Activated CD4-positive, alpha-beta T cell treated with anti-CD3 and anti-CD28 coated beads, Interleukin-10, Interleukin-2, amounts not matched to agents 100 ng/mL and 50 ng/mL, durations not matched to agents 16 hours and 8 hours (primary cell): ENCODE data around the gene SLC35A3.
"Not testable (repeated sequence)": the region's sequence is repeated elsewhere in the genome, so short reads cannot be mapped to it uniquely, and the experiment has no call there.

ENCODE experiments used
- DNase-seq: peaks from one replicate; pipeline ENCODE4 v3.0.0-alpha.2; 2020

SLC35A3 gene

DNA sequence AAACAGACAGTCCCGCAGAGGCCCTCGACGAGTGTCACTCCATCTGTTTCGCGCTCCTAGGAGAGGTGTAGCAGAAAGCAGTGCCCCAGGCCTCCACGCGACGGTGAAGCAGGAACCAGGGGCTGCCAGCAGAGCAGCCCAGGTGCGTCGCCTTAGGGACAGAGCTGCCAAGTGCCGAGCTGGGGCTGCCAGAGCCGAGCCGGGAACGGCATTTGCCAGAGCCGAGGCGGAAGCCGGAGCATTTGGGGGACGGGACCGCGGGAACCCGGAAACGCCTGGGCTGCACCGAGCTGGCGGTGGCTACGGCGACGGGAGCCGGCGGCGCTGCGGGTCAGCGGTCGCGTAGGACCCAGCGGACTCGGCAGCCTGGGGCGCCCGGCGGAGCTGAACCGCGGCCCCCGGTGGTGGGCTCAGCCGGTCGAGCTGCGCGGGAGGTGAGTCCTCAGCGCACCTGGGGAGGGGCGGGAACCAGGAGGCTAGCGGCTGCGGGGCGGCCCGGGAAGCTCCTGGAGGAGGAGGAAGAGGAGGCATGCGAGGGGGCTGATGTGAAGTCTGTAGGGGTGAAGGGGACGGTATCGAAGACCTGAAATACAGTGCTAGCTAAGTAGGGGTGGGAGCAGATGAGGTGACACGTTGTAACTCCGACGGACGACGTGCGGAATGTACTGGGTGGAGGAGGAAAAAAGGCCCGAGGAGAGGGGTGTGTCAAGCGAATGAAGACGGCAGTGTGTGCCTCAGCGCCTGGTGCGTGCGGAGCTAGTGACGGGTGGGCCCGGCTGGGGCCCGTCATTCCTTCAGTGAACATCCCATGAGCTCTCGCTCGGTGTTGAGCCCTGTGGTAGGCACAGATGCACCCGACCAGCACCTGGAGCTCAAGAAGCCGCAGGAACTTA is at the start of gene SLC35A3:
TSS of gene SLC35A3 (plus strand) at position 268 of the 893 bp plus-strand sequence. CDS start 23,559 bp downstream, outside the sequence.
- peak; percentile 85 for DNase-seq

DNA sequence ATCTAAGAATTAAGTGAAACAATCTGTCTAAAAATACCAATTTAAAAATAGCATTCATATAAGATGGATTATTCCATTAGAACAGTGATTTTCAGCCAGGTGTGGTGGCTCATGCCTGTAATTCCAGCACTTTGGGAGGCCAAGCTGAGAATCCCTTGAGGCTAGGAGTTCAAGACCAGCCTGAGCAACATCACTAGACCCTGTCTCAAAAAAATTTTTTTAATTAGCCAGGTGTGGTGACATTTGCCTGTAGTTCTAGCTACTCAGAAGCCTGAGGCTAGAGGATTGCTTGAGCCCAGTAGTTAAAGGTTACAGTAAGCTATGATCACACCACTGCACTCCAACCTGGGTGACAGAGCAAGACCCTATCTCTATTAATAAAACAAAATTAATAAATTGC is 35.0 kb upstream of the SLC35A3 start:
- DNase-seq = no peak

DNA sequence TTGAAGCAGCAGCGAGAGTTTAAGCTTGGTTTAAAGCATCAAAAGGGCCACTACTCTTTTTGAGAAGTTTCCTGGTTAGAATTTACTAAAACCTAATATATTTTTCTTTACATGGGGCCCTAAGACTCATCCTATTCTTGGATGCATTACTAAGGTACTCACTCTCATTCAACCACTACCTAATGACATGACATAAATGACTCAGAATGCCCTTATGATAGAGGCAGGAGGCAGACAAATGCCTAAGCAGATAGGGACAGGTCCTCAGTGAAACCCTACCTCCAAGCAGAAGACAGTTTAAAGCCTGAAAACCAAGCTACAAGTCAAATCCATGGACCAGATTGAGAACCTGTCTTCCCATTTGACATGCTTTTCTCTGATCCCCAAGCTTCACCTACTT is 34.3 kb upstream of the SLC35A3 start:
- no peak for DNase-seq

DNA sequence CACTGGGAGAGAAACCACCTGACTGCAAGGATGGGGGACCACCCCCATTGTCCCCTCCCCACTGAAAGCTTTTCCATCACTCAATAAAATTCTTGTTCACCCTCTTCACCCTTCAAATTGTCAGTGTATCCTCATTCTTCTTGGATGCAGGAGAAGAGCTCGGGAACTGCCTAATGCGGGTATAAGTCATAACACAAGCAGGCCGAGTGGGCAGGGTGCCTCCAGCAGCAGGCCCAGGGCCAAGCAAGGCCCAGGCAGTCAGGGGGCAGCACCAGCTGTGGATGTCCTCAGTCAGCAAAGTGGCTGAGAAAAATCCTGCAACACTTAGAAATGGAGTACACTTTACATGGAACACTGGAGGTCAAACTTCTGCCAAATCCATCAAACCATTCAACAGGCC is 33.7 kb upstream of the SLC35A3 start:
- no peak for DNase-seq

DNA sequence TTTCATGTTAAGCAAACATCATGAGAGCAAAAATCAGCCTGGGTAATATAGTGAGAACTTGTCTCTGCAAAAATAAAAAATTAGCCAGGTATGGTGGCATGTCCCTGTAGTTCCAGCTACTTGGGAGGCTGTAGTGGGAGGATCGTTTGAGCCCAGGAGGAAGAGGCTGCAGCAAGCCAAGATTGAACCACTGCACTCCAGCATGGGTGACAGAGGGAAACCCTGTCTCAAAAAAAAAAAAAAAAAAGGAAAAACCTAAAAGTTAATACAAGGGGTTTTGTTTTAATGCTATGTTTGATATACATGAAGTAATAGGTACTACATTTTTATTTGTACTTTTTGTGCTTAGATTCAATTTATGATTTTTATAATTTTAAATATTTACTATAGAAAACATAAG is 27.1 kb upstream of the SLC35A3 start:
- DNase-seq = no peak

DNA sequence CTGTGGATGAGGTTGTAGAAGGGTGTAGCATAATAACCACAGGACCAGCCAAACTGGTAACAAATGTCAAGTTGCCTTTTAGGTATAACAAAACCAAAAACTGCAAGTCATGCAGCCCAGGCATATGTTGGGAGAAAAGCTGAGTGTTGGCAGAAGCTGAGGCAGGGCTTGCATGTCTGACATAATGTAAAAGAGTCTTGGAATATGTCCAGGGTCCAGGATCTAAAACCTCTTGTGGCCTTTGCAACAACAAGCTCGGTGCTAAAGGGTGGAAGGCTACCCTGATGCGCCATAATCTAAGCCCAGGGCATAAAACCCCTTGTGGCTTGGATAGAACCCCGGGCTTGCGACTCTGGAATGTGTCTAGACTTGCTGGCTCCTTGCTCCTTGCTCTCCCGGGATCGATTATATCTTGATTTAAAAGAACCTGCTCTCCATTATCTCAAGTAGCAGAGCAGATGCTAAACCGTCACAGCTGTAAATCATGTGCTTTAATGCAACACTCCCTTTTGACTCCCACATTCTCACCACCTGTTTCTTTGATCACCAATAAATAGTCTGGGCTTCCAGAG is 26.5 kb upstream of the SLC35A3 start:
- no peak for DNase-seq

DNA sequence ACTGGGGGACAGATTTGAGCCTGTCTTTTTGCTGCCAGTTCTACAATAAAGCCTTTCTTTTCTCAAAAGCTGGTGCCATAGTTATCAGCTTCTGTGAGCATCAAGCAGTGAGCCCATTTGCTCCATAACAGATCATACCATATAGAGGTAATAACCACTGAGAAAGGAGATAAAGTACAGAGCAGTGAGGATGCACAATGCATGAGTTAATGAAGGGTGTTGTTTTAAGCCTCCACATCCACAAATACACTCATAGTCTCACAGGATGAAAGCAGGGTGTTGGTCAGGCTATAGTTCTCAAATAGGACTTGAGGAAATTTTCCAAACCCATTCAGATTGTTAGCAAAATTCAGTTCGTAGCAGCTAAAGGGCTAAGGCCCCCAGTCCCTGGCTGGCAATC is 25.6 kb upstream of the SLC35A3 start:
- DNase-seq = no peak

DNA sequence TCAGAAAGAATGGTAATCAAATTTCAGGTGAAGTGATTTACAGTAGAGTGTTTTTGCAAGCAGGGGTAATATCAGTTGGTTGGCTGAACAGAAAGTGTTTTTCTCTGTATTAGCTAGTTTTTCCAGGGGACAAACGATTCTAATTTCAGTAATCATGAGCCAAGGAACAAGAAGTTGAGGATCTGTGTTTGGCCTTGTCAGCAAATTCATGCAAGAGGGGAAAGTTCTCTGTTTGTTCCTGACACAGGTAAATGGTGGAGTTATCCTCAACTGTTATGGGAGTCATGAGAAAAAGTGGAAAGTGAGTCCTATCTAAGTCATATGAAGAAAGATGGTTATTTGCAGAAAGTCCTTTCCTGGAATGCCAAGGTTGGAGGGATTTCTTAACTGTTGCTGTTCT is 24.6 kb upstream of the SLC35A3 start:
- no peak for DNase-seq

DNA sequence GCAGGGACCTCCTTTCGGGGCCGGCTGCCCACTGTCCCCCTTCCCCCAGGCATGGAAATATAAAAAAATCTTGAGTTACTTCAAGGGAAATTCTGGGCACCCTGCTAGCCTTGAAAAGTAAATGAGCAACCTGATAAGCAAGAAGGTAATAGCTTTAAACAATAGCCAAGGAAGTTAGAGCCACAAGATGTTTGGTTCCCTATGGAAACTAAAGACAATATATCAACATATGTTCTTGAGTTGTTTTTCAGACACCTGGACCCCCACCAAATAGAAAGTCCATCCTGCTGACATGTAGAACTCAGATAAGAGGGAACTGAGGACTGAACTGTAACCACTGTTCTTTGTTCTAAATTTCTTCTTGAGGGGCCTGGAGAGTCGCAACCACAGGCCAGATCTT is 19.3 kb upstream of the SLC35A3 start:
- DNase-seq = no peak

DNA sequence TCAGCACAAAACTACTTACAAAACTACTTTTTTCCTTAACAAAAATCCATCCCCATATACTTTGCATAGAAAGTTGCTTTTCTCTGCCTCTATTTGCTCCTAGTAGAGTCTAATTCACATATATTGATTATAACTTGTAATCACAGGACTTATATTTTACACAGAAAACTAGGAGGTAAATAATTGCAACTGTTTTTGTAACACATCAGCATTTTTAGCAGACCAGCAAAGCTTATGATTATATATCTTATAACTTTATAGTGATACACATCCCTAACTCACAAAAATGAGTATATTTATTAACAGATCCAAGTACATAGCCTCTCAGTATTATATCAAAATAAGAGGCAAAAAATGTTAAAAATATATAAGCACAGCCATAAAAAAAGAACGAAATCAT is 17.3 kb upstream of the SLC35A3 start:
- DNase-seq = no peak

DNA sequence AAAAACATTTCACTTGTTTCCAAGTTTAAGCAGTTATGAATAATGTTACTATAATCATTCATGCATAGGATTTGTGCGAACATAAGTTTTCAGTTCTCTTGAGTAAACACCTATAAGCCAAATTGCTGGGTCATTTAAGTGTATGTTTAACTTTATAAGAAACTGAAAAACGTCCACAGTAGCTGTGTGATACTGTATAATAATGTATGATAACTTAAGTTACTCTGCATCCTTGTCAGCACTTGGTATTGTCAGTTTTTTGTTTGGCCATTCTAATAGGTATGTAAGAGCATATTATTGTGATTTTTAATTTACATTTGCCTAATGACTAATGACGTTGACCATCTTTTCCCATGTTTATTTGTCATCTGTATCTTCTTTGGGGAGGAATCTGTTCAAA is 14.4 kb upstream of the SLC35A3 start:
- no peak for DNase-seq

DNA sequence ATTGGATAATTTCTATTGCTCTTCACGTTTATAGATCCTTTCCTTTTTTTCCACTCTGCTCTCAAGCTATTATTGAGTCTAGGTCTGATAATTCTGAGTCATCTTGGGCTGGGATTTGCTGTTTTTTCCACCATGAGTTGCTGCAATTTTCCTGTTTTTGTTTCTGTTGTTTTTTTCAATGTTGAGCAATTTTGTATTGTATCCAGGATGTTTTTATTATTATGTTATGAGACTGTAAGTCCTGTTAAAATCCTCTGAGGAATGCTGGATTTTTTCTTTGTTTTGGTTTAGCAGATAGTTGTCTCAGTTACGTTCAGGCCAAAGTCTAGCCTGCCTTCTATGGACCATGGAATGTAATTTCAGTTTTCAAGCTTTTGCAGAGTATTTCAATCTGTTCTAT is 13.0 kb upstream of the SLC35A3 start:
- DNase-seq = no peak

DNA sequence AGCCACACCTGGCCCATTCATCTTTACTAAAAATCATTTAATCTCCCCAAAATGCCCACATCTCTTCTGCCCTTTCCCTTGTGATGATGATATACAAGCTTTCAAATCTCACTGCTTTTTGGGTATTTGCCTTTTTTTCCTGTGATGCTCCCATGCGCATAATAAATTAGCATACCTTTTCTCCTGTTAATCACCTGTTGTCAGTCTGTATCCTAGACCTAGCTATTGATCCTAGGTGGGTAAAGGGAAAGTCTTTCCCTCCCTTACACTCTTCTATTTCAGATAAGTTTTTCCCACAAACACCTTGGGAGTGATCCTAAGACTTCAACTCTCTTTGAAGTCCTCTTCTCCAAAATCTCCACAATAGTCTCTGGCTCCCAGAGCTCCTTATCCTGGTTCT is 12.0 kb upstream of the SLC35A3 start:
- DNase-seq = no peak

DNA sequence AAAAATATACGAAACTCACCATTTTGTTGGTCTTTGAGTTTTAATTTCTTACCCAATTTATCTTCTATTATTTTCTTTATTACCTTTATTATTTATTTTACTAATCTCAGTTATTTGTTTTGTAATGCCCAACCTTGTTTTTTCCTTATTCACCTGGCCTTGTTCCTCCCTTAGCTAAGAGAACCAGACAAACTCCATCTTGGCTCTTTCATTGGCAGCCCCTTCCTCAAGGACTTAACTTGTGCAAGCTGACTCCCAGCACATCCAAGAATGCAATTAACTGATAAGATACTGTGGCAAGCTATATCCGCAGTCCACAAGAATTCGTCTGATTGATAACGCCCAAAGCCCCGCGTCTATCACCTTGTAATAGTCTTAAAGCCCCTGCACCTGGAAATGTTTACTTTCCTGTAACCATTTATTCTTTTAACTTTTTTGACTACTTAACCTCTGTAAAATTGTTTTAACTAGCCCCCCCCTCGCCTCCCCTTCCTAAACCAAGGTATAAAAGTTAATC is 10.5 kb upstream of the SLC35A3 start:
- not testable (repeated sequence) for DNase-seq

DNA sequence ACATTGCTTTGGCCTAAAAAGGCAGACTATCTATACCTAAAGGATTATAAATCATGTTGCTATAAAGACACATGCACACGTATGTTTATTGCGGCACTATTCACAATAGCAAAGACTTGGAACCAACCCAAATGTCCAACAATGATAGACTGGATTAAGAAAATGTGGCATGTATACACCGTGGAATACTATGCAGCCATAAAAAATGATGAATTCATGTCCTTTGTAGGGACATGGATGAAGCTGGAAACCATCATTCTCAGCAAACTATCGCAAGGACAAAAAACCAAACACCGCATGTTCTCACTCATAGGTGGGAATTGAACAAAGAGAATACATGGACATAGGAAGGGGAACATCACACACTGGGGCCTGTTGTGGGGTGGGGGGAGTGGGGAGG is 9.5 kb upstream of the SLC35A3 start:
- not testable (repeated sequence) for DNase-seq

DNA sequence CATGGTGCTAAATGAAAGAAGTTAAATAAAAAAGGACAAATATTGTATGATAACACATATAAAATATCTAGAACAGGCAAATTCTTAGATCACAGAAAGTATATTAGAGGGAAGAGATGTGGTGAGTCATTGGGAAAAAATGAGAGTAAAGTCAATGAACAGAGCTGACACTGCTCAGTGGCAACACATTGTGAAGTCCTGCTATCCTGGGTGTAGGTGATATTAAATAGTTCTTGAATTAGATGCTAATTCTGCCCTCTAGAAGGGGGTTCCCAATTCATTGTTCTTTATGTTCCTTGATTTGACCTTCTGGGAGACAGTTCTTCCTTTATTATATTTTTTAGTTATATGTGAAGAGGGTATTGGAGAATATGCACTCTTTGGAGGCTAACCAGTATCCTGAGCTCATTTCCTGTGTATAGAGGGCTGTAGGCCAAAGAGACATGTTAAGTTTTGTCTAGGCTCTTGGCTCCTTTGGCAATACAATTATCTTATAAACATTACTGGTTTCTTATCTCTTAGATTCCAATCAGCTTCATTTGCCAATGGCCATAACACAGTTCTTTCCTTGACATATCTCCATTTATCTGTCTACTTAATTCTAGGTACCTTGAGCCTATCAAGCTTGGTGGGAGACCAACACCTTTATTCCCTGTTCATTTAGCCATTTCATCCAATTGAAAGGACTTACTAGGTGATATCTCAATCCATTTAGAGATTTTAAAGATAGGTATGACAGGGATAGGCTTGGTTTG is 6.6 kb upstream of the SLC35A3 start:
- no peak for DNase-seq

DNA sequence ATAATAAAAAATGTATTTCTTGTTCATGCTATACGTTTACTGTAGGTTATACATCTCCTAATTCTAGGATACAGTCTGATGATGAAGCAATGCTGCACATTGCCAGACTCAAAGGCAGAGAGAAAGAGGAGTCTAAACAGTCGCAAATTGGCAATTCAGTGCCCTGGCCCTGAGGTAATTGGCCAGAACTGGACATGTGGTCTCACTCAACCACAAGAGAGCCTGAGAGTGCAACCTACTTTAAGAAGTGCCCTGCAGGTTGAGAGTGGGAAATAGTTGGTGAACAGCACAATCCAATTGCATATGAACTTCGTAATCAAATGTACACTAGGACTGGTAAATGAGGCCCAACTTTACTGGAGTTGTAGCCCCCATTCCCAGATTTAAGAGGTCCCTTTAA is 5.0 kb upstream of the SLC35A3 start:
- no peak for DNase-seq

DNA sequence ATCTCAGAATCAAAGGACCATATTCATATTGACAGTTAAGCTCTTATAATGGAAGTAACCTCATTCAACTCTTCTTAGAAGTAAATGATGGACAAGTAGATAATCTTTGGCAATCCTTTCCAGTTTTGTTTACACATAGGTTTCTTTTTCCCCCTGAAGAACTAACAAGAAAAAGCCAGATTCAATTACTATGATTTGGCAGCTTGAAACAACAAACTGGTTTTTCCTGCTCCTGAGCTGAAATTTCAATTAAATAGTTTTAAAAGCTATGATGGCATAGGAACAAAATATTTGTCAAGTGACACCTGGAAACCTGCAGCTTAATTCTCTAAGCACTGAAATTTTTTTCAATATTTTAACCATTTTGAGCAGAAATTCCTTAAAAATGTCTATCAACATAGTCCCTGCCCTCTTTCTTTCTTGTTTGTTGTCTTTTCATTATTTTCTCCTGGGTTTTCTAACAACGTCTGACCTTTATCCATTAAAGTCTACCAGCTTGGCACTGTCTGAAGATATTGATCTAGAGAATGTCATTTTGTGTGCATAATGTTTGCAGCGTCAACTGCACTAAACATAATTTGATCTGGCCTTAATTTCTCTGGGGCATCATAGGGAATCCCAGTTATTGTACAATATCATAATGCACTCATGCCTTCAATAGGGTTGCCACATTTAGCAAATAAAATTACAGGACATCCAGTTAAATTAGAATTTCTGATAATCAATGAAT is 4.0 kb upstream of the SLC35A3 start:
- no peak for DNase-seq

DNA sequence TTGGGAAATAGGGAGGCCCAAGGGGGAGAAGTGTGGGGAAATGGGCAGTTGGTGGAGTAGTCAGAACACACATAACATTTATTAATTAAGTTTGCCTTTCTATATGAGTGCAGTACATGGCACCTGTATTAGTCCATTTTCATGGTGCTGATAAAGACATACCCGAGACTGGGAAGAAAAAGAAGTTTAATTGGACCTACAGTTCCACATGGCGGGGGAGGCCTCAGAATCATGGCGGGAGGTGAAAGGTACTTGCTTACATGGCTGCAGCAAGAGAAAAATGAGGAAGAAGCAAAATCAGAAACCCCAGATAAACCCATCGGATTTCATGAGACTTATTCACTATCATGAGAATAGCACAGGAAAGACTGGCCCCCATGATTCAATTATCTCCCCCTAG is 1.6 kb upstream of the SLC35A3 start:
- no peak for DNase-seq

DNA sequence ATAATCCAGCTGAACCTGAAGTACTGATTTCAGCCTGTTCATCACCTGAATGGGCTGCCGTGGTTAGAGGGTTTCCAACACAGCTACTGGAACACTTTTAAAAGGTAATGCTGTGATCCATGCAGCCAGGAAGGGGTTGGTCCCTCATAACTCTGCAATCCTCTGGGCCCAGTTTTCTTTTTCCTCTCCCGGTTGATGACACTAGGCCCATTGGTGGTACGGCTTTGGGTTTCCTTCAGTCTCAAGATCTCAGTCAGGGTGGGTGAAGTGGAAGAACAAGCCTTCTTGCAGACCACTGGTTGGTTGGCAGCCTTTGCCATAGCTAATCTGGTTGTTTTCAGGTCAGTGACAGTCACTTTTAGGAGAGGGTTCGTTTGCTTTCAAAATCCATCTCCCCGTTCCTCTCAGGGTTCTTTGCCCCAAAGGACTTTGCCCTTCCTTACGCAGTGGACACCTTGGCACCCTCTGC is 502 bp upstream of the SLC35A3 start:
- DNase-seq = no peak

DNA sequence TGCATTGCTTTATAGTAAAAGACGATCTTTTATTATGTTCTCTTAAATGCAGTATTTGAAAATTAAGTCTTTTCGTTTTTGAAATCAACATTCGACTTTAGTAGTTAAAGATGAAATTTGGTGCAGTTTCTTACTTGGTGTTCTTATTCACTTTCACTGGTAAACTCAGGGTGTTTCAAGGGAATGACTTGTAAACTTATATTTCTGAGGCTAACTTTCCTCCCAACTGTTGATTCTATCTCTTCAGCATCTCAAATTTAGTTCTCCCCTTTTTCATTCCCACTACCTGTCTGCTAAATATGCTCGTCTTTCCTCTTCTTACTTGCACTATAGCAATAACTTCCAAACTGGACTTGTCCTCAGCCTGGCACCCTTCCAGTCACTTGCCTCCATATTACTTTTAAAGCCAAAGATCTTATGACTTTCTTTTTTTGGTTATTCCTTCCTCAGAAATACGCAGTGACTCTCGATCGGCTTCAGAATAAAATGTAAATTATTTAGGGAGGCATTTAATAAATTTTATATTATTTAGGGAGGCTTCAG is 988 bp downstream of the SLC35A3 start:
- no peak for DNase-seq

DNA sequence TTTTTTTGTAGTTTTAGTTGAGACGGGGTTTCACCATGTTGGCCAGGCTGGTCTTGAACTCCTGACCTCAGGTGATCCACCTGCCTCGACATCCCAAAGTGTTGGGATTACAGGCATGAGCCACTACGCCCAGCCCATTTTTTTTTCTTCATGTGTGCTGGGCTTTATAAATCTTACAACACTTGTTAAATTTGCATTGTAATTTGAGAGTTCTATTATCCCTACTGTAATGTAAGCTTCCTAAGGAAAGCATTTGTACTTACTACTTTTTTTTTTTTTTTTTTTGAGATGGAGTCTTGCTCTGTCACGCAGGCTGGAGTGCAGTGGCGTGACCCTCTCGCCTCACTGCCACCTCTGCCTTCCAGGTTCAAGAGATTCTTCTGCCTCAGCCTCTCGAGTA is 2.3 kb downstream of the SLC35A3 start:
- not testable (repeated sequence) for DNase-seq

DNA sequence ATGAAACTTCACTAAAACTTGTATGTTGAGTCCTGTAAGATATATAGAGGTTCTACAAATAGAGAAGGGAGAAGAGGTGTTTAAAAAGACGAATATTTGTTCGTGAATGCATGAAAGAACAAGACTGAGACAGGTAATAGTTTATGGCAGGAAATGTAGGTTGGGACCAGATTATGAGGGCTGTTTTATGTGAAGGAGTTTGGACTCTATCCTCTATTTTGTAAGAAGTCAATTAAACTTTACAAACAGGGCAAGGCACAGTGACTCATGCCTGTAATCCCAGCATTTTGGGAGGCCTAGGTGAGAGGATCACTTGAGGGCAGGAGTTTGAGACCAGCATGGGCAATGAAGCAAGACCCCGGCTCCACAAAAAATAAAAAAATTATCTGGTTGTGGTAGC is 5.7 kb downstream of the SLC35A3 start:
- no peak for DNase-seq
